HG03432 (cell line): Measurements from ENCODE around the gene POM121L12.

Source experiments
- ATAC-seq: cut with Tn5 transposase; IDR thresholded peaks from one replicate; pipeline ENCODE4 v1.9.1; 2021; ENCODE audit warnings: mild to moderate bottlenecking, moderate library complexity; ENCODE audit not compliant: unreplicated experiment

Gene POM121L12

DNA sequence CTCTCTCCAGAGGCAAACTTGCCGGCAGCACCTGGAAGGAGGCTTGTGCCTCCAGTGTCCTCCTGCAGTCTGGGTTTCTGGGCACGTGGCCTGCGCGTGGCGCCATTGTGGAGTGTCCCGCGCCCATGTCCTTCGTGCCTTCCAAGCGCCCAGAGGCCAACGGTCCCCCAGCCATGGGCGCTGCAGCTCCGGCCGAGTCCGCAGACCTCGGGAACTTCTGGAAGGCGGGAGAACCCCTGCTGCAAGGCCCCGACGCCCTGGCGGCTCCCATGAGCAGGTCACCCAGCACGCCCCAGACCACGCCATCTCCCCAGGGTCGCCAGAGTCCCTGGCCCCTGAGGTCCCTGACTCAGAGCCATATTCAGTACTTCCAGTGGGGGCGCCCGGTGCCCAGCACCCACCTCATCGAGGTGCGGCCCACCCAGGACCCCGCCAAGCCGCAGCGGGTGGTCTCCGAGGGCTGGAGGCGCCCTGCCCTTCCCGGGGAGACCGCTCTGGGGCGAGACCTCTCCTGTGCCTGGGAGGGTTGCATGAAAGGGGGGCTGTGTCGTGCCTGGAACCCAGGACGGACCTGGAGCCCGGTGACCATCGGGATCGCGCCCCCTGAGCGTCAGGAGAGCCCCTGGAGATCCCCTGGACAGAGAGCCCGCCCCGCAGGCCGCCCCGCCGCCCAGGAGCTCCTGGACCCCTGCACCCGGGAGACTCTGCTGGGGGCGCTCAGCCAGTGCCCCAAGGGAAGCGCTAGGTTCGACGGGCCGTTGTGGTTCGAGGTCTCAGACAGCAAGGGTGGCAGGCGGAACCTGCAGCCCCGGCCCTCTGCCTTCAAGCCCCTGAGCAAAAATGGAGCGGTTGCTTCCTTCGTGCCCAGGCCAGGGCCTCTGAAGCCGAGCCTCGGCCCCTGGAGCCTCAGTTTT, at the start of gene POM121L12:
TSS of gene POM121L12 (plus strand) at position 135 of the 914 bp plus-strand sequence. CDS start at position 174, 39 bp downstream.
- ATAC-seq, result no peak

DNA sequence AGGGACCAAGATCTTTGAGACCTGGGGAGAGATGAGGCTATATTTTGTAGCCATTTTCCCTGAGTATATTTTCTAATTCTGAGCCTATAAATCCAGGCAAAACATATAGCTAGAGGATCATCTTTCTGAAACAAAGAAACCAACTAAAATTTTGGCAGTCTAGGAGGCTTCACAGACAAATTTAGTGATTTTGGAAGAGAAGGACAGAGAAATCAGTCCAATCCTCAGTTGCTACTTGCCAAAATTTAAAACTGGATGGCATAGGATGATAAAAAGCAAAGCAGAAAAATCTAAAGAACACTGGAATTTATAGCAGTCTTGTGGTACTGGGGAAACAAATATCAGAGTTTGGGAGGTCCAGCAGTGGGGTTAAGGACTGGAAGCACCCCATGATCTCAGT, 43.4 kb upstream of the POM121L12 start:
- no peak for ATAC-seq

DNA sequence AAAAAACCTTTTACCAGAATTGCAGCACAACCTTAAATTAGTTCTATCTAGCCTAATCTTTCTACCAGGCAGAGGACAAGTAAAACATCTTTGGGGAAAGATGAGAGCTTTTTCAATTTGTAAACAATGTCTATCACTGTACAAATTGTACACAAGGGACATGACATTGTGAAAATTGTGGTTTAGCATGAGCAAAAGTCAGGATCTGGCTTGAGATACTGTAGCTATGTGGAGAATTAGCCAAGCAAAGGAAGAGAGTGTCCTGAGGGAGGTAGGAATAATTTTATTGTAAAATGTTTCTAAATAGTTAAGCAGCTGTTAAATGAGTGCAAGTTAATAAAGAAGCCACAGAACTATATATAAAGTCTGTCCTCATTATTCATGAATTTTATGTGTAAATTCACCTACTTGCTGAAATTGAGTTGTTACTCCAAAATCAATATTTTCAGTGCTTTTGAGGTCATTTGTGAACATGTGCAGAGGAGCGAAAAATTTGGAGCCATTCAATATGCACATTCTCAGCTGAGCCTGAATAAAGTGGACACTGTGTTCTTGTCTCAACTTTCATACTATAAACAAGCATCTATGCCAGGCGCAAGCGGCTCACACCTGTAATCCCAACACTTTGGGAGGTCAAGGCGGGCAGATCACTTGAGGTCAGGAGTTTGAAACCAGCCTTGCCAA, 42.8 kb upstream of the POM121L12 start:
- no peak for ATAC-seq

DNA sequence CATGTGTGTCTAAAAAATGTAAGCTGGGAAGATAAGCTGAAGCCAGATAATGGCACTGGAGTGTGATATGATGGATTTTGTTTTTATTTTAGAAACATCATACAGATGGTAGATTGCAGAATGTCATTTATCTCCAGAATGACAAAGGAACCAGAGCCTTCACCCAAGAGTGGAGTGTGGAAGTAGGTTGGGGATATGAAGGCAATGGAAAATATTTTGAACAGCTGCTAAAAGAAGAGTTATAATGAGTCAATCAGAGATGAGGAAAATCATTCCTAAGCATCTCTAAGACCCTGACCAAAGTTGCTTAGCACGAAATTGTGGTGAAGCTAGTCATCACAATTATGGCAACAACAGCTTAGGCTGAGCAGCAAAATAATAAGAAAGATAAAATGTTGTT, 39.8 kb upstream of the POM121L12 start:
- no peak for ATAC-seq

DNA sequence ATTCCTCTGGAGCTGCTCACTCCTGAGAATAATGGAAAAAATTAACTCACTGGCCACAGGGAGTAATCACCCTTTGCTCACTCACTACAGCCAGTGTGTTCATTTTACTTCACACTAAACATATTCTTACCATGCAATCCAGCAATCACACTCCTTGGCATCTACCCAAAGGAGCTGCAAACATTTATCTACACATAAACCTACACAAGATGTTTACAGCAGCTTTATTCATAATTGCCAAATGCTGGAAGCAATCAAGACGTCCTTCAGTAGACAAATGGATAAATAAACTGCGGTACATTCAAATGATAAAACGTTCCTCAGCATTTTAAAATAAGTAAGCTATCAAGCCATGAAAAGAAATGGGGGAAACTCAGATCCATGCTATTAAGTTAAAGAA, 34.2 kb upstream of the POM121L12 start:
- no peak for ATAC-seq

DNA sequence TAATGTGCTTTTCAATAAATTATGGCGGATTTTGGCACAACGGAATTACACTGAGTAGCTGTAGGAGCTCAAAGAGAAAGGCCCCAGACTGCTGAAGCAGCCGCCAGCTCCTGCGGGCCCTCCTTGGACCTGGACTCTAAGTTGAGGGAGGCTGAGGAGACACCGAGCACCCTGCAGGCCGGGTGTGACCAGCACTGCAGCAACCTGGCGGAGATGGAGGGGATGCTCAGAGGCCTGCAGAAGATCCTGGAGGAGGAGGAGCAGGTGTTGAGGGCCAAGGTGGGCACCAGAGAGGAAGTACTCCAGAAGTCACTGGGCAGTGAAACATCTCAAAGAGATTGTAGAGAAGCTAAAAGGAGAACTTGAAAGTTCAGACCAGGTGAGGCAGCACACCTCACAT, 33.0 kb upstream of the POM121L12 start:
- ATAC-seq, result no peak

DNA sequence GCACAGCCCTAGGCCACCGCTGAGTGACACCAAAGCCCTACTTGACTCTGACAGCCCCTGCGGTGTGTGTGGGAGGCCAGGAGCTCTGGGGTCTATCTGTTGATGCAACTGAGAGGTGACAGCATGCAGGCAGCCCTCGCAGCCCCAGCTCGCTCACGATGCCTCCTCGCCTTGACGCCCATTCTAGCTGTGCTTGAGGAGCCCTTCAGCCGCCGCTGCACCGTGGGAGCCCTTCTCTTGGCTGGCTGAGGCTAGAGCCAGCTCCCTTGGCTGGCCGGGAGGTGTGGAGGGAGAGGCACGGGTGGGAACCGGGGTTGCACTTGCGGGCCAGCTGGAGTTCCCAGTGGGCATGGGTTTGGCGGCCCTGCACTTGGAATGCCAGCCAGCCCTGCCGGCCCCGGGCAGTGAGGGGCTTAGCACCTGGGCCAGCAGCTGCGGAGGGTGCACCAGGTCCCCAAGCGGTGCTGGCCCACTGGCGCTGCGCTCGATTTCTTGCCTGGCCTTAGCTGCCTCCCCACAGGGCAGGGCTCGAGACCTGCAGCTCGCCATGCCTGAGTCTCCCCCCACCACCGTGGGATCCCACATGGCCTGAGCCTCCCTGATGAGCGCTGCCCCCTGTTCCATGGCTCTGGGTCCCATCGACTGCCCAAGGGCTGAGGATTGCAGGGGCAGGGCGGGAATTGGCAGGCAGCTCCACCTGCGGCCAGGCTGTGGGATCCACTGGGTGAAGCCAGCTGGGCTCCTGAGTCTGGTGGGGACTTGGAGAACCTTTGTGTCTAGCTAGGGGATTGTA, 31.6 kb upstream of the POM121L12 start:
- no peak for ATAC-seq

DNA sequence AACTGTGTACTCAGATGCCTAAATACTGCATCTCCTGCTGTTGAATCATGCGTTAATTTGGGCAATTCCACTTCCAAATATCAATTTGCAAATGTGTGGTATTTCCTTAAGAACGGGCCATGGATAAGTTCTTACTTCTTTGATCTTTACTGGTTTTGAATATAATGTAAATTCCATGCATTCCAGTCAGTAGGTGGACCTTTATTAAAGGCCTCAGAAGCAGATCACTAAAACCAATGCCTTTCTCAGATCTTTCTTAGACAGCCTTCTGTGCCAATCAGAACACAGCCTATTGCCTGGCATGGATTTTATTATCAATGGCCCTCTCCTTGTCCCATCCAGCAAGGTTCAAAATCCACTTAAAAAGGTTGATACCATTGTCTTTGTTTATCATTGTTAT, 21.5 kb upstream of the POM121L12 start:
- ATAC-seq, result no peak

DNA sequence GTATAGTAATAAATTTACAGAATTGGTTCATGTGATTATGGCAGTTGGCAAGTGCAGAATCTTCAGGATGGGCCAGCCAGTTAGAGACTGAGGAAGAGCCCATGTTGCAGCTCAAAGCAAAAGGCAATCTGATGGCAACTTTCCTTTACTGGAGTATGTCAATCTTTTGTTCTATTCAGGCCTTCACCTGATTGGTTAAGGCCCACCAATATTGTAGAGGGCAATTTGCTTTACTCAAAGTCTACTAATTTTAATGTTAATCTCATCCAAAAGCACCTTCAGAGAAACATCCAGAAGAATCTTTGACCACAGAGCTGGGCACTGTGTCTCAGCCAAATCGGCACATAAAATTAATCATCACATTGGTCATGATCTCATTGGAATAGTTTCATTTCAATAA, 20.0 kb upstream of the POM121L12 start:
- no peak for ATAC-seq

DNA sequence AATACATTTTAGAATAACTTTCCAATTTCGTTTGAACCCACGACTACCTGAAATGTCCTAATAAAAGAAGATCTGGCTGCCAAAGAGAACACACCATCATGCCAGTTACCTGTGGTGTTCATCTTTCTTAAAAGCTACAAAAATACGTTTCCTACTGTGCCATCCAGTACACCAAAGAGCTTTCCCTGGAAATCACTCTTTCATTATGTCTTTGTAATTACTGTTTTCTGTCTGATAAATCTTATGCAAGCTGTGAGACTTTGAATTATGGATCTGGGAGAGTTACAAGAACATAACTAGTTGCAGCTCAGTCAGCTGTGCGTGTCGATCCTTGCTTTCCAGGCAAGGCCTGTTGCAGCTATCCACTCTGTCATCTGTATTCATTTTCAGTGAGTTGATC, 12.5 kb upstream of the POM121L12 start:
- ATAC-seq, result no peak

DNA sequence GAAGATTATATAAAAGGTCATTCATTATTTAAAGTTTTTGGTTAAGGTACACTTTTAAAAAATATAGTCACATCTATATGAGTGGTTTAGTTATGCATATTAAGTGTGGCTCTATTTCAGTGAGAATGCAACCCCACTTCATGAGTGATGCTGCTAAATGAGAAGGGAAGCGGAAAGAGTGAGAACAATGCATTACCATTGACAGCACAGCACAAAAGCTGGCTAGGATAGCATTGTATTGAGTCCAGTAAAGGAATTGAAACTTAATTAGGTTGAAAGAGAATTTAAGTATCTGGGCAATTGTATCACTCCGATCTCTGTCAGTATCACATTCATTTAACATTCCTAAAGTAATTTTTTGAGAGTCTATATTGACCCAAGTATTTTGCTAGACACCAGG, 13.2 kb downstream of the POM121L12 start:
- ATAC-seq, result no peak

DNA sequence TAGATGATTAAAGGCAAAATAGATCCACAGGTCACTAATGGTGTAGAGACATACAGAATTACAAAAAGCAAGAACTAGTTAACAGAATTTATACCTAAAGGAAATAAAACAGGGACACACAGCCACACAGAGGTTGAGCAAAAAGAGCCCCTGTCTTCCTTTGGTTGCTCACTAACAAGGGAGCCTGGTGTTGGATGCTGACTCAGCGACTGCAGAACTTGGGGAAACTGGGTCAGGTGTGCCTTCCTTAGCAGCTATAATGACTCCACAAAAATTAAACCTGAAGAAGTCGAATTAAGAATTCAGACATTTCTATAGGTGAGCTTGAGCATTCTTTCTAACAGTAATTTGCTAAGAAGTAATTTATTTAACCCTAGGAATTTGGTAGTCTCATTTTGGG, 15.0 kb downstream of the POM121L12 start:
- no peak for ATAC-seq

DNA sequence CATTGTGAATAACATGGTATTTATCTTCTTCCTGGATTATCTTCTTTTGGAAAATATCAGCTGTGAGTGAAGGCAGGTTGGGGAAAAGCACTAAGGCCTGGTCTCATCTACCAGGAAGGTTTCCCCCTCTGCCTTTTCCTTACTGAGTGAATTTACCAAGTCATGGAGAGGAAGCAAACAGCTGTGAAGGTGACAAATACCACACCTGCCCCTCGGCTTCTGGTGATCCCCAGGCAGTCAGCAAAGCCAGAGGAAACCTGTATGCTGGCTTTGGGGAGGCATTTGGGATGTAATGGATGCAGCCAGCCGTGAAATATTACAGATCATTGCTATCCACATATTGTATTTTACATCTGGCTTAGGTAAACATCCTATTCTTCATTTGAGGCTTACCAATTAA, 24.2 kb downstream of the POM121L12 start:
- ATAC-seq, result no peak

DNA sequence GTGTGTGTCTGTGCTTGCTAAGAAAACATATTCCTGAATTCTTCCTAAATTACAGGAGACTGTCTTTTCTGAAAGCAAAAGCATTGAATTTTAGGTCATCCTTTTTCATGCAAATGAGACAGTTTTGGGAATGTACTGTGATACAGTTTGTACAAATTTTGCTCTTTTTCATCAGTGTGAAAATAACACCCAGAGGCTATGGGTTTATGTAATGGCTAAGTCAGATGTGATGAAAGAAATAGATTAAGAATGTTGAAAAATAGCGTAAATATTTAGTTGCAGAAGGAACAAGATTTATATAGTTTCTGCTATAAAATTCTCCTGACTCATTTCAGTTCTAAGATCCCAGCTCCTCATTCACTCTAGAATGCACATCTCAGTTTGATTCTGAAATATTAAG, 24.6 kb downstream of the POM121L12 start:
- no peak for ATAC-seq

DNA sequence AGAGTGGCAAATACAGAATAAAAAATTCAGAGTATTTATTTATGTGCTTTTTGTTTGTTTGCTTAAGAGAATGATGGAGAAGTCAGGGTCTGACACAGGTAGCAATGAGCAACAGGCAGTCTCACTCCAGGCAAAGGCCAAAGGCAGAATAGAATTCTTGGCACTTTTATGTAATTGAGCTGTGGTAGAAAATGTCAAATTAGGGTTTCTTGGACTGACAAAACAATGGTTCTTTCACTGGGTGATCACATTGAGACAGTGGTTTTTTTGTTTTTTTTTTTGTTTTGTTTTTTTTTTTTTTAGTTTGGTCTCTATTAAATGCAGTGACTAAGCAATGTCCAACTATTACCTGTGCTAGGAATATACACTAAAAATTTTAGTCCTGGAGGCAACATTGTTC, 27.4 kb downstream of the POM121L12 start:
- no peak for ATAC-seq

DNA sequence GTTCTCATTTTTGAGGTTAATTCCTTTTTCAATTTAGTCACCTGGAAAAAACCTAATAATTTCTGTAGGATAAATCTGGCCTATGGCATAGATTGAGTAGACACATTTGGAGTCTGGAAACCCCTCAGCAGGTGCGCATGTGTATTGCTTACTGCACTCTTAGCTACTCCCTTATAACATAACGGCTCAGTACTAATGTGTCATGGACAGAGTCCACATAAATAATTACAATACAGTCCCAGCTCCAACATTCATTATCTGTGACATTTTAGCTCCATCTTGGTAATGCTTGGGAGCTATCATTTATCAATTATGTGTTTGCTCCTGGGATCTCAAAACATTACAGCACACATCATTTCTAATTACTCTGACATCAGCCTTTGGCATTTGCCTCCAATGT, 33.2 kb downstream of the POM121L12 start:
- ATAC-seq, result no peak

DNA sequence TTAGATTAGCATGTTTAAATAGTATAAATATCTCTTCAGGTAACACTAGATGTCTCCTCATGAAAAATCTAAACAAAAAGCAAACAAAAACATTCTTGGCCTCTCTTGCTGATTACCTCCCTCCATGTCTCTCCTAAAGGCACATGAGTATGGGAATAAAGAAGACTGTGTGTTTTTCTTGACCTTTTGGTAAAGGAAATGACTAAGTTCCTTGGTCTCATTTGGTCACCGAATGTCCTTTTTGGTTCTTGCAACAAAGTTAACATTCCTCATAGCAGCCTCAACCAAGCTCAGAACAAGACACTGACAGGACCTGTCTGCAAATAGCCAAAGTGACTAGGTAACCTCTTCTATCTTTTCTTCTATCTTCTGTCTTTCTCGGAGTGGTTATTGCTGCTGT, 35.5 kb downstream of the POM121L12 start:
- ATAC-seq, result no peak
